ENCODE results near the gene LIN7A. TPM values are rescaled to one million over a fixed set of nuclear protein-coding genes. Genes with fewer than 3 reads are reported as not detected.

LIN7A gene
- total and polyA plus RNA-seq, 4 donors = 6.0 to 20.6 (median 9.1) TPM

- TF ChIP-seq MAX (IDR thresholded peaks at IDR 0.05) = peak; percentile 20
- TF ChIP-seq CTCF (IDR thresholded peaks at IDR 0.05; ENCODE audit: low read depth, low read length, missing input control) = no peak
- TF ChIP-seq YY1 (IDR thresholded peaks at IDR 0.05) = peak; percentile 32
- TF ChIP-seq JUND (IDR thresholded peaks at IDR 0.05) = peak in 1 of 2 donors; percentile 48
- peak; percentile 77 for TF ChIP-seq SP1 (IDR thresholded peaks at IDR 0.05)
- TF ChIP-seq RXRA (IDR thresholded peaks at IDR 0.05) = peak in 1 of 2 donors; percentile 37
- TF ChIP-seq NR2F2 (IDR thresholded peaks at IDR 0.05) = no peak
- no peak for TF ChIP-seq RAD21 (IDR thresholded peaks at IDR 0.05)
- peak; percentile 63 for TF ChIP-seq HNF4G (IDR thresholded peaks at IDR 0.05)
- peak; percentile 76 for TF ChIP-seq FOXA2 (IDR thresholded peaks at IDR 0.05)
These were observed 11.8 kb downstream of the LIN7A start (continued) for GRCh38 chr12:80925983-80926382.

- H3K4me3 ChIP-seq (ENCODE audit: low read depth in 1 of 3, low read length in 3 of 3) = peak overlapping the region in 1 of 3 donors; percentile 35
- no peak for TF ChIP-seq FOXA1 (IDR thresholded peaks at IDR 0.05)
- no peak for TF ChIP-seq MAX (IDR thresholded peaks at IDR 0.05)
- TF ChIP-seq NR2F2 (IDR thresholded peaks at IDR 0.05) = no peak
- no peak for TF ChIP-seq EGR1 (IDR thresholded peaks at IDR 0.05; ENCODE audit: low read depth in 2 of 2)
- no peak for TF ChIP-seq ZBTB33 (IDR thresholded peaks at IDR 0.05)
- no peak for TF ChIP-seq CTCF (IDR thresholded peaks at IDR 0.05; ENCODE audit: low read depth, low read length, missing input control)
- no peak for TF ChIP-seq SP1 (IDR thresholded peaks at IDR 0.05)
- no peak for TF ChIP-seq JUND (IDR thresholded peaks at IDR 0.05)
- no peak for TF ChIP-seq GABPA (IDR thresholded peaks at IDR 0.05 in 1 of 2, conservative IDR thresholded peaks at IDR 0.05 in 1 of 2)
- TF ChIP-seq YY1 (IDR thresholded peaks at IDR 0.05) = no peak
- peak overlapping the region in 1 of 2 donors; percentile 72 for H3K9ac ChIP-seq (ENCODE audit: low read depth in 1 of 2, low read length in 2 of 2)
- DNase-seq (ENCODE audit: low spot score) = no peak
- H3K27me3 ChIP-seq (ENCODE audit: control insufficient read depth in 4 of 4, insufficient read depth in 4 of 4, low read length in 3 of 4) = no peaks in the 10 kb centered on the region
- H3K4me1 ChIP-seq (ENCODE audit: control insufficient read depth in 4 of 4, insufficient read depth in 4 of 4, low read length in 3 of 4) = peaks cover 5 to 37% (median 15%) of the 10 kb centered on the region in 4 donors
- H3K27ac ChIP-seq (ENCODE audit: low read depth in 1 of 2, low read length in 2 of 2) = peak overlapping the region; percentile 0 to 1
- 55% methylated on average over 2 of the region's 2 CpGs for WGBS
- no peaks in the 10 kb centered on the region for H3K36me3 ChIP-seq (ENCODE audit: control insufficient read depth in 4 of 4, insufficient read depth in 3 of 4, low read depth in 1 of 4, low read length in 3 of 4)
- no peaks in the 10 kb centered on the region for H3K9me3 ChIP-seq (ENCODE audit: control insufficient read depth in 4 of 4, low read length in 3 of 4)
These were observed 12.5 kb downstream of the LIN7A start for GRCh38 chr12:80925237-80925636.

GRCh38 chr12:80924437-80924836, 13.3 kb downstream of the LIN7A start:
- no peak overlapping the region for H3K9ac ChIP-seq (ENCODE audit: low read depth in 1 of 2, low read length in 2 of 2)
- peak overlapping the region in 1 of 2 donors; percentile 23 for H3K27ac ChIP-seq (ENCODE audit: low read depth in 1 of 2, low read length in 2 of 2)
- H3K9me3 ChIP-seq (ENCODE audit: control insufficient read depth in 4 of 4, low read length in 3 of 4) = no peaks in the 10 kb centered on the region
- 61% methylated on average over 2 of the region's 2 CpGs for WGBS
- H3K4me3 ChIP-seq (ENCODE audit: low read depth in 1 of 3, low read length in 3 of 3) = no peak overlapping the region
- H3K4me1 ChIP-seq (ENCODE audit: control insufficient read depth in 4 of 4, insufficient read depth in 4 of 4, low read length in 3 of 4) = peaks cover 5 to 37% (median 15%) of the 10 kb centered on the region in 4 donors
- H3K36me3 ChIP-seq (ENCODE audit: control insufficient read depth in 4 of 4, insufficient read depth in 3 of 4, low read depth in 1 of 4, low read length in 3 of 4) = no peaks in the 10 kb centered on the region
- no peak for DNase-seq (ENCODE audit: low spot score)
- no peaks in the 10 kb centered on the region for H3K27me3 ChIP-seq (ENCODE audit: control insufficient read depth in 4 of 4, insufficient read depth in 4 of 4, low read length in 3 of 4)
- TF ChIP-seq ZBTB33 (IDR thresholded peaks at IDR 0.05) (no peak), RAD21 (IDR thresholded peaks at IDR 0.05) (no peak), GABPA (IDR thresholded peaks at IDR 0.05 in 1 of 2, conservative IDR thresholded peaks at IDR 0.05 in 1 of 2) (no peak), CTCF (IDR thresholded peaks at IDR 0.05; ENCODE audit: low read depth, low read length, missing input control) (no peak), HNF4A (conservative IDR thresholded peaks at IDR 0.05) (peak; percentile 15 to 39), MAX (IDR thresholded peaks at IDR 0.05) (no peak), RXRA (IDR thresholded peaks at IDR 0.05) (no peak)
